HL-60 (cell line): ENCODE data around the gene COX6B2.
"Not testable (repeated sequence)": the region's sequence is repeated elsewhere in the genome, so short reads cannot be mapped to it uniquely, and the experiment has no call there.

Experiments used
- DNase-seq, 2 experiments: peaks; one replicate each; pipeline ENCODE4 v3.0.0-alpha.2; 2010 to 2020; ENCODE audit warnings: low read depth in 1 of 2, low spot score in 1 of 2
- H3K27ac ChIP-seq: fragments of 250-450 bp; sonication (Bioruptor Pico); replicated peaks from 2 replicates; pipeline ENCODE4 v1.5.1; 2020; ENCODE audit warnings: mild to moderate bottlenecking, moderate library complexity
- H3K27me3 ChIP-seq: fragments of 250-450 bp; sonication (Bioruptor Pico); 2 replicates; pipeline ENCODE4 v1.5.1; 2021; ENCODE audit warnings: mild to moderate bottlenecking, moderate library complexity; ENCODE audit not compliant: insufficient read depth, poor library complexity, severe bottlenecking
- H3K4me3 ChIP-seq: replicated peaks from 2 replicates; pipeline ENCODE4 v1.5.1; 2011; ENCODE audit warnings: mild to moderate bottlenecking, control low read depth, low read length; ENCODE audit not compliant: insufficient read depth
- CTCF ChIP-seq: IDR thresholded peaks from one replicate; pipeline ENCODE4 v1.5.1; 2011; ENCODE audit warnings: low read length, control low read depth, inconsistent platforms; ENCODE audit not compliant: insufficient read depth
- GABPA ChIP-seq: IDR thresholded peaks from 2 replicates; pipeline ENCODE4 v1.6.1; 2012; ENCODE audit warnings: low read depth
- POLR2AphosphoS5 ChIP-seq: IDR thresholded peaks from 2 replicates; pipeline ENCODE4 v1.6.1; 2012; ENCODE audit warnings: low read depth
- REST ChIP-seq: IDR thresholded peaks from 2 replicates; pipeline ENCODE4 v1.6.1; 2012; ENCODE audit warnings: low read depth; ENCODE audit not compliant: insufficient replicate concordance
- SPI1 ChIP-seq: IDR thresholded peaks from 2 replicates; pipeline ENCODE4 v1.6.1; 2012; ENCODE audit warnings: low read depth, mild to moderate bottlenecking, borderline replicate concordance

COX6B2 gene

DNA sequence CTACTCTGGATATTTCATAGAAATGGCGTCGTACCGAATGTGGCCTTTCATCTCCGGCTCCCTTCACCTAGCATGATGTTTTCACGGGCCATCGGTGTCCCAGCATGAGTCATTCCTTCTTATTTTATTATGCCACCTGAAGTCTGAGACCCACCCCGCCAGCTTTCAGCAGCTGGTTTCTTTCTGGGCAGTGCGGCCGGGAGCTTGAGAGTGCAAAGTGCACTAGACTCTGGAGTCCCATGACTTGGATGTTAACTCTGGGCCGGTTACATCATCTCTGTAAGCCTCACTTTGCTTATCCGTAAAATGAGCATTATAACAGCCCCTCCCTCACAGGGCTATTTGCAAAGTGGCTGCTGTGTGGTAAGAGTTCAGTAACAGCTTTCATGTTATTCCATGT, 20.6 kb downstream of the COX6B2 start:
- TF ChIP-seq POLR2AphosphoS5 (no peak), GABPA (no peak), SPI1 (no peak), REST (no peak), CTCF (no peak)
- H3K27me3 ChIP-seq = no peaks in the 10 kb centered on the region
- no peak for DNase-seq
- H3K27ac ChIP-seq = no peak overlapping the region
- H3K4me3 ChIP-seq = no peak overlapping the region

DNA sequence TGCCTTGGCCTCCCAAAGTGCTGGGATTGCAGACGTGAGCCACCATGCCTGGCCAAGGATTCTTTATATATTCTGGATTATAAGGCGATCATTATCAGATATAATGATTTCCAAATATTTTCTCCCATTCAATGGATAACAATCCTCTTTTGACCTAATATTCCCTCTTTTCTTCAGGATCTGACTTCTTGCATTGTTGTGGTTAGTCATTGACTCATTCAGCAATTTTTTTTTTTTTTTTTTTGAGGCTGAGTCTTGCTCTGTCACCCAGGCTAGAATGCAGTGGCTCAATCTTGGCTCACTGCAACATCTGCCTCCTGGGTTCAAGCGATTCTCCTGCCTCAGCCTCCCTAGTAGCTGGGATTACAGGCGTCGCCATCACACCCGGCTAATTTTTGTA, 24.7 kb downstream of the COX6B2 start:
- not testable (repeated sequence) for H3K27me3 ChIP-seq, H3K27ac ChIP-seq, DNase-seq, H3K4me3 ChIP-seq

DNA sequence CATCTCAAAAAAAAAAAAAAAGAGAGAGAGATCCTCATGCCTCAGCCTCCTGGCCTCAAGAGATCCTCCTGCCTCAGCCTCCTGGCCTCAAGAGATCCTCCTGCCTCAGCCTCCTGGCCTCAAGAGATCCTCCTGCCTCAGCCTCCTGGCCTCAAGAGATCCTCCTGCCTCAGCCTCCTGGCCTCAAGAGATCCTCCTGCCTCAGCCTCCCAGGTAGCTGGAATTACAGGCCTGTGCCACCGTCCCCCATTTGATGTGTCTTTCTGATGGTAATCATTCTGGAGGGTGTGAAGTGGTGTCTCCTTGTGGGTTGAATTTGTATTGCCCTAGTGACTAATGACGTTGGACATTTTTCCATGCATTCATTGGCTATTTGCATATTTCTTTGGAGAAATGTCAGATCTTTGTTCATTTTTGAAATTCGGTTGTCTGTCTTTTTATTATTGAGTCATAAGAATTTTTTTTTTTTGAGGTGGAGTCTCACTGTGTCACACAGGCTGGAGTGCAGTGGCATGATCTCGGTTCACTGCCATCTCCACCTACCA, 25.7 kb downstream of the COX6B2 start:
- H3K27me3 ChIP-seq, H3K27ac ChIP-seq, DNase-seq, H3K4me3 ChIP-seq: not testable (repeated sequence)

- peak within 1 kb of the TSS; percentile 23 for H3K27ac ChIP-seq
- no peaks in the 10 kb centered on the region for H3K27me3 ChIP-seq
- no peak within 1 kb of the TSS for H3K4me3 ChIP-seq
- TF ChIP-seq SPI1 (no peak), CTCF (no peak), POLR2AphosphoS5 (no peak), REST (no peak), GABPA (no peak)
- DNase-seq = peak in 1 of 2 experiments; percentile 53
Observed at GRCh38 chr19:55325172-55325571, 29.3 kb downstream of the COX6B2 start, which contains the start of gene TMEM150B. TSS of gene TMEM150B (minus strand) at chr19:55325341. CDS start at chr19:55321036, 4,305 bp downstream.

- DNase-seq = no peak
- TF ChIP-seq REST = no peak
- no peak for TF ChIP-seq SPI1
- no peak for TF ChIP-seq CTCF
- TF ChIP-seq POLR2AphosphoS5 = no peak
- no peak for TF ChIP-seq GABPA
- Histone ChIP-seq H3K4me3 (no peak overlapping the region), H3K27ac (no peak overlapping the region; the same call in 1 of the 2 replicates), H3K27me3 (no peaks in the 10 kb centered on the region)
Observed at GRCh38 chr19:55324662-55325061, 29.9 kb downstream of the COX6B2 start.
